ENCODE results near the gene YIPF1.

The YIPF1 gene

DNA sequence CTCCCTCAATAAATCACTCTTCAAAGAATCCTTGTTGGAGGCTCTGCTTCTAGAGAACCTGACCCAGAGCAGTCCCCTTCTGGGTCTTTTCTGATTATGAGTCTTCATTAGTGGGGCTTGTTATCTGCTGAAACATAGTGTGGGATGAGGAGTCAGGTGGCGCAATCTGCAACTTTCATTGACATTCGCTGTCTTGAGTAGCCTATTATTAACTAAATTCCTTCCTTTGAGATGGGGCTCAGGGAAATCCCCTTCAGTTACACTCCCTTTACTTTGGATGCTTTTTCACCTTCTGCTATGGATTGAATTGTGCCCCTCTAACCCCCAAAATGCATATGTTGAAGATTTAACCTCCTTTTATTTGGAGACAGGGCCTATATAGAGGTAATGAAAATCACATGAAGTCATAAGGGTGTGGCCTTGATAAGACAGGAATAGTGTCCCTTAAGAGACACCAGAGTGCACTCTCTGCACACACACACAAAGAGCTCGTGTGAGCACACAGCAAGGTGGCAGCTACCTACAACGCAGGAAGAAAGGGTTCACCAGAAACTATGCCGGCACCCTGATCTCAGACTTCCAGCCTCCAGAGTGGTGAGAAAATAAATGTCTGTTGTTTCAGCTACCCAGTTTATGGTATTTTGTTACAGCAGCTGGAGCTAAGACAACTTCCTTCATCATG lies 23.9 kb upstream of the YIPF1 start:
- Histone ChIP-seq H3K4me1 (ENCODE audit: control insufficient read depth in 1 of 2, insufficient read depth in 2 of 2, low read length in 2 of 2) (no peaks in the 10 kb centered on the region), H3K9me3 (ENCODE audit: control insufficient read depth in 1 of 2, low read length in 2 of 2) (no peaks in the 10 kb centered on the region), H3K36me3 (ENCODE audit: control insufficient read depth in 1 of 2, insufficient read depth in 2 of 2, low read length in 2 of 2) (peaks cover 4 to 12% of the 10 kb centered on the region in 2 donors), H3K27ac (ENCODE audit: low read length) (no peak overlapping the region), H3K4me3 (ENCODE audit: low read depth in 1 of 2, low read length in 2 of 2) (no peak overlapping the region), H3K27me3 (ENCODE audit: low read depth, low read length) (no peaks in the 10 kb centered on the region)

DNA sequence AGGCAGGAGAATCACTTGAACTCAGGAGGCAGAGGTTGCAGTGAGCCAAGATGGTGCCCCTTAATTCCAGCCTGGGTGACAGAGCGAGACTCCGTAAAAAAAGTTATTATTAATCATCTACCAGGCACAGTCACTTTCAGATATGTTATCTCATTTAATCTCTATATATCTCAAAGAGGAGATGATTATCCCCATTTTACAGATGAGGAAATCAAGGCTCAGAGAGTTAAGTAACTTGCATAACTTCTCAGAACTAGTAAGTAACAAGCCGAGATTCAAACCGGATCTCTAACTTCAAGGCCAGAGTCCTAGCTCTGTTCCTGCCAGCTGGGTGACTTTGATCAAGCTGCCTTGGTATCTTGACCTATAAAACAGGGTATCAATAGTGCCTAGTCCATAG lies 21.8 kb upstream of the YIPF1 start:
- Histone ChIP-seq H3K9me3 (ENCODE audit: control insufficient read depth in 1 of 2, low read length in 2 of 2) (no peaks in the 10 kb centered on the region), H3K36me3 (ENCODE audit: control insufficient read depth in 1 of 2, insufficient read depth in 2 of 2, low read length in 2 of 2) (peaks cover 4 to 12% of the 10 kb centered on the region in 2 donors), H3K4me1 (ENCODE audit: control insufficient read depth in 1 of 2, insufficient read depth in 2 of 2, low read length in 2 of 2) (no peaks in the 10 kb centered on the region), H3K27me3 (ENCODE audit: low read depth, low read length) (no peaks in the 10 kb centered on the region), H3K27ac (ENCODE audit: low read length) (no peak overlapping the region), H3K4me3 (ENCODE audit: low read depth in 1 of 2, low read length in 2 of 2) (no peak overlapping the region)

DNA sequence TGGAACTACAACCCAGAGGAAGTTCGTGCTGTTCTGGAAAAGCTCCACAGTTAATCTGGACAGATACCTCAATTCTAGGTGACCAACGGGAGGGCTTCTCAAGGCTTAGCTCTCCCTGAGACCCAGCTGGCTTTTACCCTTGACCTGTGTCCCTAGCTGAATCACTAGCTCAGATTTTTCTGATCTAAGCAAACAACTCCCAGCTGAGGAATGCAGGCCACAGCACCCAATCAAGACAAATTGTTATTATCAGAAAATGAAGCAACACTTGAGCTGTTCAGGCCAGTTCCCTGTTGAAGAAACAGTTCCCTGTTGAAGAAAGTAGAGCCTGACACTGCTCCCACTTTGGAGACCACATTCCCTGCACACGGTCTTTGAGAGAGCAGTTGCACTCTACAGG lies 20.3 kb upstream of the YIPF1 start:
- H3K9me3 ChIP-seq (ENCODE audit: control insufficient read depth in 1 of 2, low read length in 2 of 2) = no peaks in the 10 kb centered on the region
- H3K27me3 ChIP-seq (ENCODE audit: low read depth, low read length) = no peaks in the 10 kb centered on the region
- no peak overlapping the region for H3K27ac ChIP-seq (ENCODE audit: low read length)
- peaks cover 0 to 9% of the 10 kb centered on the region in 2 donors for H3K36me3 ChIP-seq (ENCODE audit: control insufficient read depth in 1 of 2, insufficient read depth in 2 of 2, low read length in 2 of 2)
- no peaks in the 10 kb centered on the region for H3K4me1 ChIP-seq (ENCODE audit: control insufficient read depth in 1 of 2, insufficient read depth in 2 of 2, low read length in 2 of 2)
- H3K4me3 ChIP-seq (ENCODE audit: low read depth in 1 of 2, low read length in 2 of 2) = no peak overlapping the region

DNA sequence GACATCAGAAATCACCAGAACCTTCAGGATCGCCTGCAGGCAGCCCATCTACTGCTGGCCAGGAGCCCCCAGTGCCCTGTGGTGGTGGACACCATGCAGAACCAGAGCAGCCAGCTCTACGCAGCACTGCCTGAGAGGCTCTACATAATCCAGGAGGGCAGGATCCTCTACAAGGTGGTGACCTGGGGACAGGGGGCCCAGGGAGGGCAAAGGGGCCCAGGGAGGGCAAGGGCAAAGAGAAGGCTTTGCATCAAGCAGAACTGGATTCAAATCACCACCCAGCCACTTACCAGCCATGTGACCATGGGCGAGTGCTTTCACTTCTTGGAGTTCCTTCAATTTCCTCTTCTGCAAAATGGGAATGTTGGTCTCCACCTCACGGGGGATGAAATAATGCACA lies 16.5 kb upstream of the YIPF1 start:
- H3K9me3 ChIP-seq (ENCODE audit: control insufficient read depth in 1 of 2, low read length in 2 of 2) = no peaks in the 10 kb centered on the region
- H3K27ac ChIP-seq (ENCODE audit: low read length) = no peak overlapping the region
- no peak overlapping the region for H3K4me3 ChIP-seq (ENCODE audit: low read depth in 1 of 2, low read length in 2 of 2)
- H3K27me3 ChIP-seq (ENCODE audit: low read depth, low read length) = no peaks in the 10 kb centered on the region
- no peaks in the 10 kb centered on the region for H3K4me1 ChIP-seq (ENCODE audit: control insufficient read depth in 1 of 2, insufficient read depth in 2 of 2, low read length in 2 of 2)
- no peaks in the 10 kb centered on the region for H3K36me3 ChIP-seq (ENCODE audit: control insufficient read depth in 1 of 2, insufficient read depth in 2 of 2, low read length in 2 of 2)

DNA sequence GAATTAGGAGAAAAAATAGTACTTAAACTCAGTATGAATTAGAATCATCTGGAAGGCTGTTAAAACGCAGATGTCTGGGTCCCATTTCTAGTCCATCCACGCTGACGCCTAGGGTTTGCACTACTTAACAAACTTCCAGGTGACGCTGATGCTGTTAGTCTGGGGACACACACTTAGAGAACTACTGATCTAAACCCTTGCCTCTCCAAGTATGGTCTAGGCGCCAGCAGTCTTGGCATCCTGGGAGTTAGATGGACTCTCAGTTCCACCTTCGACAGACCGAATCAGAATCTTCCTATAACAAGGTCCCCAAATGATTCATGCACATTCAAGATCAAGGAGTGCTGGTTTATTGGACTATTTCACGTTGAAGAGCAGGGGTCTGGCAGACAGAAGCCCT lies 15.9 kb upstream of the YIPF1 start:
- no peaks in the 10 kb centered on the region for H3K36me3 ChIP-seq (ENCODE audit: control insufficient read depth in 1 of 2, insufficient read depth in 2 of 2, low read length in 2 of 2)
- H3K4me3 ChIP-seq (ENCODE audit: low read depth in 1 of 2, low read length in 2 of 2) = no peak overlapping the region
- H3K9me3 ChIP-seq (ENCODE audit: control insufficient read depth in 1 of 2, low read length in 2 of 2) = no peaks in the 10 kb centered on the region
- H3K27me3 ChIP-seq (ENCODE audit: low read depth, low read length) = no peaks in the 10 kb centered on the region
- no peaks in the 10 kb centered on the region for H3K4me1 ChIP-seq (ENCODE audit: control insufficient read depth in 1 of 2, insufficient read depth in 2 of 2, low read length in 2 of 2)
- H3K27ac ChIP-seq (ENCODE audit: low read length) = no peak overlapping the region

DNA sequence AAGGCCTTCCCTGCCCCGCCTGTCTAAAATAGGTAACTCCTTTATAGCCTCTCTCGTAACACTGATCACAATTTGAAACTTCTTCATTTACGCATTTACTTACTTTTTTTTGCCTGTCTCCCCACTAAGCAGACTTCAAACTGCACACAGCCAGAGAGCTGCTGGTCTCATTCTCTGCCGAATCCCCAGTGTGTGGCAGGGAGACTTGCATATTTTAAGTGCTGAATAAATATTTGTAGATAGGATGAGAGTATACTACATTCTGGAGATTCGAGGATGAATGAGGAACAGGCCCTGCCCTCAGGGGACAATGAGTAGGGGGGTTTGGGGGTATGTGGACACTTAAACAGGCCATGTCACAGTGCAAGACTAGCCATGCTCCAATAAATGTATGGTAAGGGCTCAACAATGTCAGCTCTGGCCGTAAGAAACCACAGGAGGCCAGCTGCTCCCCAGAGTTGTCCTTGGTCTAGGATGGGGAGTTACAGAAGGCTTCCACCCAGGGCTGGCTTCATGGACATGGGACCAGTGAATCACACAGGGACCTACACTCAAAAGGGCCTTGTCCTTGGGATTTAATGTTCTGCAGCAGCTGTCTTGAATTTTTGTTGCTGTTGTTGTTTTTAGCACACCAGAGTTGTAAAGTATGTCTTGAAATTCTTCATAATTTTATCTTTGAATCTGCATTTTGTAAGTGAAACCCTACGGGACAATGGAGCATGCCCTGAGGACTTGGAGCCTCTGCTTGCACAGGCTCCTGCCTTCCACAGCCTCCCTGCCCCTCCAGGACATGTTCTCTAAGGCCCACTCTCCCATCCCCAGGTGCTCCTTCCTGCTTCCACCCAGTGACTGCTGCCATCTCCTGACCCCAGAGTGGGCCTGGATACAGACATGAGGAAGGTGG lies 12.9 kb upstream of the YIPF1 start:
- Histone ChIP-seq H3K4me3 (ENCODE audit: low read depth in 1 of 2, low read length in 2 of 2) (no peak overlapping the region), H3K4me1 (ENCODE audit: control insufficient read depth in 1 of 2, insufficient read depth in 2 of 2, low read length in 2 of 2) (peaks cover 7 to 15% of the 10 kb centered on the region in 2 donors), H3K9me3 (ENCODE audit: control insufficient read depth in 1 of 2, low read length in 2 of 2) (no peaks in the 10 kb centered on the region), H3K27me3 (ENCODE audit: low read depth, low read length) (no peaks in the 10 kb centered on the region), H3K36me3 (ENCODE audit: control insufficient read depth in 1 of 2, insufficient read depth in 2 of 2, low read length in 2 of 2) (no peaks in the 10 kb centered on the region), H3K27ac (ENCODE audit: low read length) (no peak overlapping the region)

DNA sequence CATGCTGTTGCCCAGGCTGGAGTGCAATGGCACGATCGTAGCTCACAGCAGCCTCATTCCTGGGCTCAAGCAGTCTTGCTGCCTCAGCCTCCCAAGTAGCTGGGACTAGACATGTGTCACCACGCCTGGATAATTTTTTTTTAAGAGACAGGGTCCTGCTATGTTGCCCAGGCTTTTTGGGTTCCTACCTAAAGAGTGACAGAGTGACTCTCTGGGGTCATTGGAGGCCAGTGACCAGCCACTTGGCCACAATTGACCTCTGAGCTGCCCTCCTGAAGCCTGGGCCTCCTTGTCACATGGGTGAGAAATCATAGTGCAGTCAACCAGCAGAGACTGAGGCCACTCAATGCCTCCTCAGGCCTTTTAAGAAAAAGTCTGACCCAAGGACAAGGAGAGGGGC lies 10.1 kb upstream of the YIPF1 start:
- no peaks in the 10 kb centered on the region for H3K9me3 ChIP-seq (ENCODE audit: control insufficient read depth in 1 of 2, low read length in 2 of 2)
- no peaks in the 10 kb centered on the region for H3K27me3 ChIP-seq (ENCODE audit: low read depth, low read length)
- H3K4me1 ChIP-seq (ENCODE audit: control insufficient read depth in 1 of 2, insufficient read depth in 2 of 2, low read length in 2 of 2) = peaks cover 7 to 23% of the 10 kb centered on the region in 2 donors
- H3K36me3 ChIP-seq (ENCODE audit: control insufficient read depth in 1 of 2, insufficient read depth in 2 of 2, low read length in 2 of 2) = no peaks in the 10 kb centered on the region
- no peak overlapping the region for H3K27ac ChIP-seq (ENCODE audit: low read length)
- H3K4me3 ChIP-seq (ENCODE audit: low read depth in 1 of 2, low read length in 2 of 2) = no peak overlapping the region

DNA sequence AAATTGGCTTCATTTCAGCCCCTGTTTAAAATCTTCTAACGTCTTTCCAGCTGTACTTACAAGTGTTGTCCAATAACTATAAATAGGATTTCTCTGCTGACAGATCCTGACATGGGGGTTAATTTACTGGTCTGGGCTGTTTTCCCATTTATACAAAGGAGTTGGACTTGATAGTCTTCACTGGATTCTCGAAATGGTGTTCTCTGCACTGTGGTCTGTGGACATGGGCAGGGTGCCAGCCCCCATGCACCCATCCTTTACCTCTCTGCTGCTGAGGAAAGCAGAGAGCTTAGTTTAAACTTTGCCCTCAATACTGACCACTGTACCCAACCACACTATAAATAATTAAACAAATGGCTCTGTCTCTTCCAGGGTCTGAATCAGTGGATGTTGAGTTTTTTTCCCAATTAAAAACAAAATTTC lies 9.6 kb upstream of the YIPF1 start:
- no peak overlapping the region for H3K4me3 ChIP-seq (ENCODE audit: low read depth in 1 of 2, low read length in 2 of 2)
- peaks cover 7 to 23% of the 10 kb centered on the region in 2 donors for H3K4me1 ChIP-seq (ENCODE audit: control insufficient read depth in 1 of 2, insufficient read depth in 2 of 2, low read length in 2 of 2)
- no peaks in the 10 kb centered on the region for H3K36me3 ChIP-seq (ENCODE audit: control insufficient read depth in 1 of 2, insufficient read depth in 2 of 2, low read length in 2 of 2)
- no peak overlapping the region for H3K27ac ChIP-seq (ENCODE audit: low read length)
- H3K27me3 ChIP-seq (ENCODE audit: low read depth, low read length) = no peaks in the 10 kb centered on the region
- H3K9me3 ChIP-seq (ENCODE audit: control insufficient read depth in 1 of 2, low read length in 2 of 2) = no peaks in the 10 kb centered on the region

DNA sequence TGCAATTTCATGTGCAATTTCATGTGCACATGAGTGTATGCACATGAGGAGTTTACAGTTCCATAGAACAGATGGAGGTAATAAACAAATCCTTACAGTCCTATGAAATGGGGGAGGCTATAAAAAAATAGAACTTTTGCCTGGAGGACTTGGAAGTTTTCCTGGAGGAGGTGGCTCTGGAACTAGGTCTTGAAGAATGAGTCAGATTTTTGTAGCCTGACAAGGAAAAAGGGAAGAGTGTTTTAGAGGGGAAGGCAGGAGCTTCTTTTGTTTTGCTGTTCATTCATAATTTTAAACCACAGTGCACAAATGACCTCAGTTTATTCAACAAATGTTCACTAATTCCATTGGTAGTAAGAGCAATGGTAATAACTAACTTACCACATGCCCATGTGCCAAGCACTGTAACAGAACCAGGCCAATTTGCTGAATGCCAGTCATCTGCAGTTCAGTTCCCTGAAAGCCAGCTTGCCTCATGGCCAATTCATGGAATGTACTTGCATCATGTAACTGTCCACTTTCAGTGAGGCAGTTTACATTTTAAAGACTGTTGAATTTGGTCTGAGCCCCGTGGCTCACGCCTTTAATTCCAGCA lies 7.1 kb upstream of the YIPF1 start:
- Histone ChIP-seq H3K27ac (ENCODE audit: low read length) (no peak overlapping the region), H3K4me1 (ENCODE audit: control insufficient read depth in 1 of 2, insufficient read depth in 2 of 2, low read length in 2 of 2) (peaks cover 7 to 23% of the 10 kb centered on the region in 2 donors), H3K27me3 (ENCODE audit: low read depth, low read length) (no peaks in the 10 kb centered on the region), H3K4me3 (ENCODE audit: low read depth in 1 of 2, low read length in 2 of 2) (no peak overlapping the region), H3K9me3 (ENCODE audit: control insufficient read depth in 1 of 2, low read length in 2 of 2) (no peaks in the 10 kb centered on the region), H3K36me3 (ENCODE audit: control insufficient read depth in 1 of 2, insufficient read depth in 2 of 2, low read length in 2 of 2) (no peaks in the 10 kb centered on the region)

DNA sequence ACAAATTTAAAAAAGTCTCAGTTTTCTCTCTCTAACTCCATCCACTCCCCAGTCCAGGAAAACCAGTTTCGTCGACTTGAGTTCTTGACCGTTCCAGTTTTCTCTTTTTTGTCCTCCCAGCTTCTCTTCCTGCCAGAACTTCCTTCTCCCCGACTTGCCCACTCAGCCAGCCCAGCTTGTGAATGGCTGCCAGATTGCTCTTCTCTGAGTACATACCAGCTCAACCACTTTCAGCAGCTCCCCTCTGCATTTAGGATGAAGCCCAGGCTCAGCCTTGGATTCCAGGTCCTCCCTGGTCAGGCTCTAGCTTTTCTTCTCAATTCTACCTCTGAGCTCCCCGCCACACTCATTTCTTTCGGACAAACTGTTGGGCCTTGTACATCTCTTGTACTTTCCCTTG lies 5.8 kb upstream of the YIPF1 start:
- Histone ChIP-seq H3K27ac (ENCODE audit: low read length) (no peak overlapping the region), H3K9me3 (ENCODE audit: control insufficient read depth in 1 of 2, low read length in 2 of 2) (no peaks in the 10 kb centered on the region), H3K4me3 (ENCODE audit: low read depth in 1 of 2, low read length in 2 of 2) (no peak overlapping the region), H3K27me3 (ENCODE audit: low read depth, low read length) (no peaks in the 10 kb centered on the region), H3K36me3 (ENCODE audit: control insufficient read depth in 1 of 2, insufficient read depth in 2 of 2, low read length in 2 of 2) (no peaks in the 10 kb centered on the region), H3K4me1 (ENCODE audit: control insufficient read depth in 1 of 2, insufficient read depth in 2 of 2, low read length in 2 of 2) (peaks cover 7 to 25% of the 10 kb centered on the region in 2 donors)

DNA sequence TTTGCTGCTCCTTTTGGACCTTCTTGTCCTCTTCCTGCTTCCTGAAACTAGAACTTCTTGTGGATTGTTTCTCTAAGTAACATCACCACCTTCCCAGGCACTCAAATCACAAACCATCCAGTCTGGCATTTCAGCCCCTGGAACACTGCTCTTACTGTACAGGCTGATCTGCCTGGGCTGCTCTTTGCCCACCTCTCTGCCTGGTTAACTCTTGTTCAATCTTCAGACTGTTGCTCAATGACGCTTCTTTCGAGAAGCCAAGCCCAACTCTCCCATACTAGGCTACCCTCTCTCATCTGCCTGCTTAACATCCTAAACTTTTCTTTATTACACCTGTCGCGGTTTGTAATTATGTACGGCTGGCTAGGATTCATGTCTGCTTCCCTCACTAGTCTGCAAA lies 5.0 kb upstream of the YIPF1 start:
- Histone ChIP-seq H3K27me3 (ENCODE audit: low read depth, low read length) (no peaks in the 10 kb centered on the region), H3K9me3 (ENCODE audit: control insufficient read depth in 1 of 2, low read length in 2 of 2) (no peaks in the 10 kb centered on the region), H3K36me3 (ENCODE audit: control insufficient read depth in 1 of 2, insufficient read depth in 2 of 2, low read length in 2 of 2) (no peaks in the 10 kb centered on the region), H3K27ac (ENCODE audit: low read length) (no peak overlapping the region), H3K4me1 (ENCODE audit: control insufficient read depth in 1 of 2, insufficient read depth in 2 of 2, low read length in 2 of 2) (peaks cover 7 to 27% of the 10 kb centered on the region in 2 donors), H3K4me3 (ENCODE audit: low read depth in 1 of 2, low read length in 2 of 2) (no peak overlapping the region)
